Measurements from ENCODE around the gene ZSCAN10.

DNA sequence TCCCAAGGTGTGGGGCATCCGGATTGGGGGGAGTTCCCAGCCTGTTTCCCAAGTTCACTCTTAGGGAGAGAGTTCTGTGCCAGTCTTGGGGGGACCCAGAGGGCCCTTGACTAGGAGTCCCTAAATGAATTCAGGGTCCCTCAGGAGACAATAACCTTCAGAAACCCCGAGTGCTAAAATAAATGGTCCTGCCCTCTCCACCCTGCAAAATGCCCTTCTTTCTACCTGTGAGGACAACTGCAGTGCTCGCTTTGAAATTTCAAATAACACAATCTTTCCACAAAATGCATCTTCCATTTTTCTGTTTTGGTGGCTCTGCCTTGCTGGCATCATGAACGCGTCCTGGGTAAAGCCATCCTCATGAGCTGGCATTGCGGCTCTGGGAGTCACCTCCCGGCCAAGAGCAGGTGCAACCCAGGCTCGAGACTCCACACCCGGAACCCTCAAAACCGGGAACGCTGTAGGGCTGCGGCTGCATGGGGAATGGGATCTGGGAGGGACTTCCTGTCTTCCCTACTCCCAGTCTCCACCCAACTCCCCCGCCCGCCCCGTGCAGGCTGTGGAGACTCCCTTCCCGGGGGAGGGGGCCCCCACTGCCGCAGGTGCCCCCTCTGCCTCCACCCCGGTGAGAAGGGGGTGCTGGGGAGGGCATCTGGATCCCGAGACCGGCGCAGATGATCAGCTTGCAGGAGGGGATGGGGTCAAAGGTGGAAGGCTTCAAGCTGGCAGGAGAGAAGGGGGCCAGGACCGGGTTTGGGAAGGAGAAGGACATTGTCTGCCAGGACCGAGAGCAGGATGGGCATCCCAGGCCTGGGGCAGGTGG lies 13.2 kb upstream of the ZSCAN10 start, which contains the start of gene ZNF205:
- TF ChIP-seq, protein P1, sequence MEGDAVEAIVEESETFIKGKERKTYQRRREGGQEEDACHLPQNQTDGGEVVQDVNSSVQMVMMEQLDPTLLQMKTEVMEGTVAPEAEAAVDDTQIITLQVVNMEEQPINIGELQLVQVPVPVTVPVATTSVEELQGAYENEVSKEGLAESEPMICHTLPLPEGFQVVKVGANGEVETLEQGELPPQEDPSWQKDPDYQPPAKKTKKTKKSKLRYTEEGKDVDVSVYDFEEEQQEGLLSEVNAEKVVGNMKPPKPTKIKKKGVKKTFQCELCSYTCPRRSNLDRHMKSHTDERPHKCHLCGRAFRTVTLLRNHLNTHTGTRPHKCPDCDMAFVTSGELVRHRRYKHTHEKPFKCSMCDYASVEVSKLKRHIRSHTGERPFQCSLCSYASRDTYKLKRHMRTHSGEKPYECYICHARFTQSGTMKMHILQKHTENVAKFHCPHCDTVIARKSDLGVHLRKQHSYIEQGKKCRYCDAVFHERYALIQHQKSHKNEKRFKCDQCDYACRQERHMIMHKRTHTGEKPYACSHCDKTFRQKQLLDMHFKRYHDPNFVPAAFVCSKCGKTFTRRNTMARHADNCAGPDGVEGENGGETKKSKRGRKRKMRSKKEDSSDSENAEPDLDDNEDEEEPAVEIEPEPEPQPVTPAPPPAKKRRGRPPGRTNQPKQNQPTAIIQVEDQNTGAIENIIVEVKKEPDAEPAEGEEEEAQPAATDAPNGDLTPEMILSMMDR (optimal IDR thresholded peaks at IDR 0.05 in 1 of 3, IDR thresholded peaks at IDR 0.05 in 1 of 3, conservative IDR thresholded peaks at IDR 0.05 in 1 of 3; ENCODE audit: extremely low read depth in 1 of 3, insufficient read depth in 2 of 3, low read length in 3 of 3), result no peak
- TF ChIP-seq EZH2 (IDR thresholded peaks at IDR 0.05; ENCODE audit: low read length), result no peak

Data from keratinocyte (primary cell).